GM18873 (cell line): ENCODE results near the gene MYDGF.
"Not testable (repeated sequence)": the region's sequence is repeated elsewhere in the genome, so short reads cannot be mapped to it uniquely, and the experiment has no call there.

ENCODE experiments used
- ATAC-seq: cut with Tn5 transposase; IDR thresholded peaks from one replicate; pipeline ENCODE4 v1.9.1; 2021; ENCODE audit warnings: mild to moderate bottlenecking, moderate library complexity, moderate number of reproducible peaks; ENCODE audit not compliant: unreplicated experiment, low FRiP score

Gene MYDGF

DNA sequence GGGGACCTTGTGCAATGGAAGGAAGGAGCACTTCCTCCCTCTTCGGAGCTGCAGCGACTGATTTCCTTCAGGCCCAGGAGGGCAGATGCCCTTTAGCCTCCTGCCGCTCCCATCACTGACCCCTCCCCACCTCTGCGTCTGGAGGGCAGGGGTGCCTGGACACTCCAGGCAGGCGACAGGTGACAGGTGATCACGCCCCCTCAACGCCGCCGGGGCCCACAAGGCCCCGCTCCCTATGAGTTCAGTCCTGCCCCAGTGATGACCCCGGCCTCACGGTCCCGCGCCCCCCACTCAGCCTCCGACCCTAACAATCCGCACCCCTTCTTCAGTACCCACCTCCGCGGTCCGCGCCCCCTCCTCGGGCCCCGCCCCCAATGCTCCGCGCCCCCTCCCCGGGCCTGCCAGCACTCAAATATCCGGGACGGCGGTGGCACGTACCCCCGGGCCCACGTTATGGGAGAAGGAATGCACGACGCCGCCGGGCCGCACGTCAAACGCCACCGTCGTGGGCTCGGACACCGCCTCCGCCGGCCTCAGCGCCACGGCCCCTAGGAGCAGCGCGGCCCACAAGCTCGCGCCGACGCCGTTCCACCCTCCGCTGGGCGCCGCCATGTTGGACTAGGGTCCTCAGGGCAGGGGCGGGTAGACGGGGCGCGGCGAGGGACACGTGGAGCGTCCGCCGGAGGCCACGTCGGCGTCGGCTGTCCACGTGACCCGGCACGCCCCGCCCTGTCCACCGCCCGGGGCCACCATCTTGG, at the start of gene MYDGF:
Gene MYDGF, minus strand, starts transcription at position 620 of the 758 bp plus-strand sequence. Its CDS starts 8 bp downstream, at position 612.
- ATAC-seq = peak; percentile 56

DNA sequence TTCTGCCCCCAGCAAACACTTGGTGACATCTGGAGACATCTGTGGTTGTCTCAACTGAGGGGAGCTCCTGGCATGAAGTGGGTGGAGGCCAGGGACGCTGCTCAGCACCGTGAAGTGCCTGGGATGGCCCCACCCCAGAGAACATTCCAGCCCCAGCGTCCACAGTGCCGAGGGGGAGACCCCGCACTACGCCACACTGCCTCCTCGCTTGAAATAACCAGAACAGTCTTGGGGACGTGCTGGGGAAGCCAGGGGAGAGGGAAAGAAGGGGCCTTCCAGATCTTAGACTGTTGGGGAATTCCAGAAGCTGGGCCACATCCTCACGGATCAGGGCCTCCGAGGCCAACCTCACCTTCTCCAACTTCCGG, 49.3 kb upstream of the MYDGF start:
- no peak for ATAC-seq

DNA sequence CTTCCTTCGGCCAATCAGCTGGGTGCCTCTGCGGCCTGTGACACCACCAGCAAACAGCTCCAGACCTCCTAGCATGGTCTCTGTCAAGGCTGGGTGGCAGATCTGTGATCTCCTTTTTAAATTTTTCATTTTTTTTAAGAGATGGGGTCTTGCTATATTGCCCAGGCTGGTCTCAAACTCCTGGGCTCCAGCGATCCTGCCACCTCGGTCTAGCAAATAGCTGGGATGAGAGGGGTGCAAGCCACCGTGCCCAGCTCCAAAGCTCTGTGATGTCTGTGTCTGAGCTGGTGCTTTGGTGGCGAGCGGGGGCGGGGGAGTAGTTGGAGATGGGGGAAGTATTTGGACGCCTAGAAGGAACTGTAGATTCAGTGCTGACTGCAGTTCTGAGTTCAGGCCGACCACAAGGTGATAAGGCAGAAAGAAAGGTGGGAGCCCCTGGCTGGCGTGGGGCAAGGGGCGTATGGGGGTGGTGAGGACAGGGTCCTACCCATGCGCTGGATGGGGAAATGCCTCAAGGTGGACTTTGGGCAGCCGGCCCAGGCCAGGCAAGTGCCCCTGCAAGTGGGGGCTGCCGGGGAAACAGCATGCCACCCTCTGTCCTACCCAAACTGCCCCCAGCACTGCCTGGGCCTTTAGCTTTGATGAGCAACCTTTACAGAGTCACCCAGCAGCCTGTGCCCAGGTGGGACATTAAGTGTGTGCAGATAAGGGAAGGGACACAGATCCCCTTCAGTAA, 48.0 kb upstream of the MYDGF start:
- ATAC-seq = no peak

DNA sequence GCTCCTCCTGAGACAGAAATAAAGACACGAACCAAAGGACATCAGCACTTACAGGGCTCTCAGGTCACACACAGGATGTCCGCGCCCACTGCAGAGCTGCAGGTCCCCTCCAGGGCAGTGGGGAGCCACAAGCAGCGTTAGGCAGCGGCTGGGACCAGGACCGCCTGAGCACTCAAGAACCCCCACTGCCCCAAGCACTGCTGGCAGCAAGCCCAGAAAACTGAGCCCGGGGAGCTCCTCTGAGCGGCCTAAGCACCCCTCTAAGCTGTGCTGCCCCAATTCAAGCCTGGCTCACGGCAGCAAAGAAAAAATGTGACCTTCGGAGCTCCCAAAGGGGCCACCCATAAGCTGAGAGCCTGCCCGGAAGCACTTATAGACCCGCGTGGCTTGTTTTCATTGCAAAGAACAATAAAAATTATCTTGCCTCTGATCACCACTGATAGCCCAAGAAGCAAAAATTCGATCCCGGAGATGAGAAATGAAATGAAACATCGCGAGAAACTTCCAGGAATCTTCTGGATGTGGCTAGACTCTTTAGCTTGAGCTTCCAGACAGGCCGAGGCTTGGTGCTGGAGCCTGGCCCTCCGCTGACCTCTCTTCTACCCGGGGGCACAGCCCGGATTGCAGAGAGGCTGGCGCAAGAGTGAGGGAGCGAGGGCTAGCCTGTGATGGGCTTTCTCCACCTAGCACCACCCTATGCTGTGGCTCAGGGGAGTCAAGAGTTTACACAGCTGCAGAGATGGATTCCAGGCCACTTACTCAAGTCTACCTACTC, 47.2 kb upstream of the MYDGF start:
- ATAC-seq = no peak

DNA sequence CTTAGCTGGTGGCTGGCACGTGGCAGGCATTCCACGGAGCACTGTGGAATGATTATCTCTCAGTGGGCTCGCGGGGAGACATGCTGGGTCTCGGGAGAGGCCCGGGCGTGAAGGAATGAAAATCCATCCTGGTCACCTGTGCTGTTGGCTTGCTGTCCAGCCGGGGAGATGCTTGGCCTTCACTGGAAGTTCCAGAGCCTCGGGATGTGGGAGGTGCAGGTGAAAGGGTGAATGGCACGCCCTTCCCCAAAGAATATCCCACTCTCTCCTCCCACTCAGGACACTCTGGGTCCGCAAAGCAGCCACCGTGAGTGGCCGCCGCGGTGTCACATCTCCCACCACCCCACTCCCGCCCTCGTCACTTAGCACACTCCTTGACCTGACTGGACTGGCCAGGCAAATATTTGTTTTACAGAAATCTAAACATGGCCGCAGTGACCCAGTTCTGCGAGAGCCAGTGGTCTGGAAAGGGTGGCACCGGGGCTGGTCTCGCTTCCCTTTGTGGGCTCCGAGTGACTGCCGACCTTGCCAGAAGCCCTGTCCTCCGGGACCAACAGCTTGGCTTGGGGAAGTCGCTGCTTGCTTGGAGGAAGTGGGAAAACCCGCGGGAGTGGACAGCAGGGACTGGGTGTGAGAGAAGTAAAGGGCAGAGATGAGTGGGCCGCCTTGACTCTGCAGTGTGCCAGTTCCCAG, 45.5 kb upstream of the MYDGF start:
- no peak for ATAC-seq

DNA sequence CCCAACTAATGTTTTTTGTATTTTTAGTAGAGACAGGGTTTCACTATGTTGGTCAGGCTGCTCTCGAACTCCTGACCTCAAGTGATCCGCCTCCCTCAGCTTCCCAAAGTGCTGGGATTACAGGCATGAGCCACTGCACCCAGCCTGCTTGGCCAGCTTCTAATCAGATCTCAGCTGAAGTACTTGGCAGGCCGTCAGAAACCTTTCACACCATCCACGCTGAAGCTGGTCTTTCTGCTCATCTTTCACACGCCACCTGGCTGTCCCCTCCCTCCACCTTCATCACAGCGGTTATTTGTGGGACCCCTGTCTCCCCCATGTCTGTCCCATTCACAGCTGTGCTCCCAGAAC, 45.0 kb upstream of the MYDGF start:
- ATAC-seq = not testable (repeated sequence)

DNA sequence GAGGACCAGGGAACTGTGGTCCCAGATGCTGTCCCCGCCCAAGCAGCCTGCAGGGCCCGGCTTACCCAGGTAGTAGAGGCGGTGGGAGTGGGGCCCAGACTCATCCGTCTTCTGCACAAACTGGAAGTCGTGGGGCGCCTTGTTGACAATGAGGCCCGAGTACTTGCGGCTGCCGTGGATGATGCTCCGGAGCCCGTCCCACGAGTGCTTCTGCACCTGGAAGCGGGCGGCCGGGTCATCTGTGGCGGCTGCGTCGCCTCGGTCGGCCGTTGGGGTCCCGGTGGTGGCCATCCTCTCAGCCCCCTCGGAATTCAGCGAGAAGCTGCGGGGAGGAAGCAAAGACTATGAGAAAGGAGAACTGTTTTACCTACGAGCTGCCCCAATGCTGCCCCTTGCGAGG, 43.9 kb upstream of the MYDGF start:
- no peak for ATAC-seq

DNA sequence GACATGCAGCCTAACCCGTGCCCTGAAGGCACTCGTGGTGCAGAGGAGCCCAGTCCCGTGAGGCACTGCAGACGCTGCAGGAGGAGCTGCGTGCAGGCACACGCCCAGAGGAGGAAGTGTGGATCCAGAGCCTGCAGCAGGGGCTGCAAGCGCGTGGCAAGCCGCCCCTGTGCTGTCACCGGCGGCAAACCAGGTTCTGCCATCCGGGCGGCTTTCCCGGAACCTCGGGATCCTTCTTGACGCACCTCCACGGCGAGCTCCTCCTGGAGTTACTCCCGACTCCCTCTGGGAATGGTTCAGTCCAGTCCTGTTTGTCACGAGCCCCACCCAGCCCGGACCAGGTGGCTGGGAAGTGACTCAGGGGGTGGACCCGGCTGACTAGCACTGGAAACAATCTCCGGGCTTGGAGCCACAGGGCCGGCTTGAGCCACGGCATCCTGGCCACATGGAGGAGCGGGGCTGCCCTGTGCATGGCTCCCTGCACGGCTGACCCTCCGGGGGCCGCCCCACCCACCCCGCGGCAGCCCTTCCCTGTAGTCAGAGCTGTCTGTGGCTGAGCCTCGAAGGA, 43.3 kb upstream of the MYDGF start:
- no peak for ATAC-seq

DNA sequence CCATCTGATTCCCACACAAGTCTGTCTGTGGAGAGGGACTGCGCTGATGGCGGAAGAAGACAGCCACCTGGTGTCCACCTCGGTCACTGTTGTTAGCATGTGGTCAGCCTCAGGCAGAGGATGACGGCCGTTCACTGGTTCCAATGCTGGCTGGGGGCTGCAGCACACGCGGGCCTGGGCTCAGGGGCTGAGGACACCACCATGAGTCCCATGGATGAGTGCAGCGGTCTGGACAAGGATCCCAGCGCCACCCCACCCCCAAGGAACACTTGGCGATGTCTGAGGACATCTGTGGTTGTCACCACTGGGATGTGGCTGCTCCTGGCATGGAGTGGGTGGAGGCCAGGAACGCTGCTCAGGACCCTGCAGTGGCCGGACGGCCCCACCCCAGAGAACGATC, 42.6 kb upstream of the MYDGF start:
- ATAC-seq = no peak

DNA sequence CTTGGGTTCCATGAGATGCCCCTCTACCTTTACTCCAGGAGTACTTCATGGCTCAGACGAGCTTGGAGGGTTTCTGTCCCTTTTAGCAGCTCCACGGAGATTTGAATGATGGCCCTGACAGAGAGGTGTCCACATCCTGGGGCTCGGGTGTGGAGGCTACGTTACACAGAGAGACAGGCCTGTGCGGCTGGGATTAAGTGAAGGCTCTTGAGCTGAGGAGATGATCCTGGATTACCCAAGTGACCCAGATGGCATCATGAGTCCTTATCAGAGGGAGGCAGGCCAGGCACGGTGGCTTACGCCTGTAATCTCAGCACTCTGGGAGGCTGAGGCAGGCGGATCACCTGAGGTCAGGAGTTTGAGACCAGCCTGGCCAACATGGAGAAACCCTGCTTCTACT, 41.1 kb upstream of the MYDGF start:
- ATAC-seq = no peak

DNA sequence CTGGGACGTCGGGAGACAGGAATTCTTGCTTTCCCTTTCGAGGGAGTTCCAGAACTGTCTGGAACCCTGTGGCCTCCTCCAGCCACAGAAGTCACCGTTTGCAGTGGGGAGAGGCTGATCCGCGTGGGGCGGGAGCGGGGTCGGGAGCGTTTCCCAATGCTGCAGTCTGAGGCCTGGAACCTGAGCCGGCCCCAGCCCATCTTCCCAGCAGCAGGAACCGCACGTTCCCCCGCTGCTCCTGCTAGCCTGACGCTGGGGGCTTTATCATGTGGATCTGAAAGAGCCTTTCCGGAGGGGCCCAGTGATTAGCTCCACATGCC, 40.1 kb upstream of the MYDGF start:
- ATAC-seq = no peak

DNA sequence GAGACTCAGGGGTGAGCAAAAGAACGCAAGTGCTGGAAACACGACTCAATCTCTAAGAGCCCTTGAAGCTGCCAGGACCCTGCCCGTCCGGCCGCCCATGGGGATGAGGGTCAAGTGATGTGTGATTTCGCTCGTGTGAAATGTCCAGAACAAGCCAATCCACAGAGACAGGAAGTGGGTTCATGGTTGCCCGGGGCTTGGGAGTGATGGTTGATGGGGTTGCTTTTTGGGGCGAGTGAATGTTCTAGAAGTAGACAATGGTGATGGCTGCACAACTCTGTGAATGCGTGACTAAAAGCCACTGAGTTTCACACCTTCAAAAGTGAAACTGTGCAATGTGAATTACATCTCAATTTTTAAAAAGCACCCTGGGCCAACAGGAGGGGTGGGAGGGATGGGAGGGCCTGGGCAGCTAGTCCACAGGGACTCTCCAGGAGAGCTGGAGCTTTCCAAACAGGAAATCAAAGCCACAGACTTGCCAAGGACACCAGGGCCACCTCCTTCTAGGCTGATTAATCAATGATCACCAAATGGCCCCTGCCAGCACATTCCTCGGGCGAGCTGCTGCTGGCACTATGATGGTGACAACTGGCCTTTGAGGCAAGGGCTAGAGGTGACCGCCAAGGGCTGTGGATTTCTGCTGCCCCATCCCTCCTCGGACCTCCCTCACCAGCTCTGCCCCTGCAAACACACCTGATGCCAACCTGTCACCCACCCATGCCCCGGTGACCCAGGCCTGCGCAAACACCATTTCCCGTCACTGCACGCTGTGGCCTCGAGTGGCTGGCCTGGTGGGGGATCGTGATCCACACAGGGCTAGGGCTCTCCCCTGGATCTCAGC, 39.5 kb upstream of the MYDGF start:
- no peak for ATAC-seq

DNA sequence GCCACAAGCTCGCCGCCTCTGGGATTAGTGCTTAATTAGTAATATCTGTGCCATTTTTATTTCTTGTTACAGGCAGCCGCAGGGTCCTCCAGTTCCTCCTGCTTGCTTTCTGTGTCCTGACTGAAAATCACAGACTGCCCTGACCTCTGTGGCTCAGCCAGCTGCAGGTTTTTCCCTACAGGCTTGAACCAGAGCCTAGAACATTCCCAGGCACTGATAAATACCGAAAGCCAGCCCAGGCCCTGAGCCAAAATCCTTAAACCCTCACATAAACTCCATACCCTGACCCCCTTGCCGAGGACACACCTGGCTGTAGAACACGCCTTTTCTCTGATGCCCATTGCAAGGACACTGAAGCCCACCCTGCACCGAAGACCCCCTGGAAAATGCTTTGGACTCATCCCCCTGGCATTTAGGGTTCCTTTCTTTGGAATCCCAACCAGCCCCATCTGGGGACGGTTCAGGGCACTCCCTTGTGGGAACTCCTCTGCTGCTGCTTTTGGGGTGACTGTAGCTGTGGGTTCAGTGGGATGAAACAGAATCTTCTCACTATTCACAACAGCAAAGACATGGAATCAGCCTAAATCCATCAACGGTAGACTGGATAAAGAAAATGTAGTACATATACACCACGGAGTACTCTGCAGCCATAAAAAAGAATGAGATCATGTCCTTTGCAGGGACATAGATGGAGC, 38.0 kb upstream of the MYDGF start:
- no peak for ATAC-seq

DNA sequence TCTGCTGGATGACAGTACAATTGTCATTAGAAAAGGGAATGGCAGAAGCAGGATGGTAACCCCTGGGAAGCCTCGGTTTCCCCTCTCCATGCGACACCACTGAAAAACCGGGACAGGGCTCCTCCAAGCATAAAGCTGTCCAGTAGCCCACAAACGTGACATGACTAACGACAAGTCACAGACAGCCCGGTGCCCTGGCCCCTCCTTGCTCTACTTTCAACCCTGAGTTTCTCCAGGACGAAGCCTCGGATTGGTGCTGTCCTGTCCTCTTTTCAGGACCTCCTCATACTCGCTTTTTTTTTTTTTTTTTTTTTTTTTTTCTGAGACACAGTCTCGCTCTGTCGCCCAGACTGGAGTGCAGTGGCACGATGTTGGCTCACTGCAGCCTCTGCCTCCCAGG, 37.2 kb upstream of the MYDGF start:
- ATAC-seq = no peak

DNA sequence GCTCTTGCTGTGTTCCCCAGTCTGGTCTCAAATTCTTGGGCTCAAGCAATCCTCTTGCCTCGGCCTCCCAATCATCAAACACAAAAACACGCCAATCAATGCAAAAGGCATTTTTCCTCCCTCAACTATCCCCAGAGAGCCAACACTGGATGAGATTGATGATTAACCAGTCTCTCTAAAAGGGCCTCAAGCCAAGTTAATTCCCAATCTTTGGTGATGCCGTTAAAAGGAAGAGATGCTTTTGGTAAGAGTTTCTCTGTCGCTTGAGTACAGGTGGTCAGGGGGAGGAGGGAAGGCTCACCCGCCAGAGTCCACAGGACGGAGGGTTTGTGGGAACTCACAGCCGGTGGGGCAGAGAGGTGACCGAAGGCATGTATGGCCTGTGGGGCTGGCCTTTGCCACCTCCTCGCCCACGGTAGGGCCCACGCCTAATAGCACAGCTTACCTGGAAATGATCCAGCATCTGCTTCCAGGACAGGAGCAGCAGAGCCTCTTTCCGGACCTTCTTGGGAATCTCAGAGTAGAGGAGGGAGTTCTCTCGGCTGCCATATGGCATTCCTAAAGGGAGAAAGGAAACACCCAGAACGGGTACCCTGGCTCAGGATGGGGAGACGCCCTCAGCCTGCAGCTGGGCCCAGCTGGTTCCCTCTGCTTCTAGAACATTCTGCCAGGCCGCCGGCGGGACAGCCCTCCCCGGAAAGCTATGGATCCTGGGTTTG, 35.4 kb upstream of the MYDGF start:
- ATAC-seq = no peak

DNA sequence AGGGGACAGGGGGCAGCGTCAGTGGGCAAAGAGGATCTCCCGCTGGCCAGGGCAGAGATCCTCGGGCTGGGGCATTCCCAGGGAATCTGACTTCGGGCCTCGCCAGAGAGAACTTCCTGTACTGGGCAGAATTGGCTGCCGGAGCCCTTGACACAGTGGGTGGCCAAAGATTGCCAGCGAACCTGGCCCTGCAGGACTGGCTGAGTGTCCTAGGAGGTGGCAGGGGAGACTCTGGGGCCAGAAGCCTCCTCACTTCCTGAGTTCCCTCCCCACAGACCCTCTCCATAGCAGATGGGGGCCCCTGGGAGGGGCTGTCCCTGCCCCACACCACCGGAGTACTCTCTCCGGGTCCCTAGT, 34.2 kb upstream of the MYDGF start:
- no peak for ATAC-seq

DNA sequence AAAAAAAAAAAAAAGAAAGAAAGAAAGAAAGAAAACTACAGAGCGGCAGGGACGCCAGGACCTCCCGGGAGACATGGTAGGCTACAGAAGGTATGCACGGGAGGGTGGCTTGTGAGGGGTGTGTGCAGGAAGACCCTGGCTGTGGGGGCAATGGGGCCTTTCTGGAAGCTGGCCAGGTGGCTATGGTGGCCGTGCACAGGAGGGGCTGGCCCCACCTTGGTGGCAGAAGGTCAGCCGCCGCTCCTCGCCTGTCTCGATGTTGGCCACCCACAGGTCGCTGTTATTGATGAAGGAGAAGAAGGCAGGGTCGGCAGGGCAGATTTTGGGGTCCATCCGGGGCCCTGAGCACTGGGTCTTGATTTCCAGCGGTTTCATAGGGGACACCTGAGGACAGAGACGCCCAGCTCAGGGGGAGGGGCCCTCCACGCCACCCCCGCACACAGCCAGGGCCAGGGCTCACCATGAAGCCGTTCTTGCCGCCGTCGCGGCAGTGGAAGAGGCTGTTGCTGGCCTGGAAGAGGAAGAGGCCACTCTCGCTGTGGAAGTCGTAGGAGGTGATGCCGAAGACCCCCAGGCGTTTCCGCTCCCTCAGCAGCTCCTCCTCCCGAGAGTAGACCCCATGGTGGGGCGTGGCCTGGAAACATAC, 33.7 kb upstream of the MYDGF start:
- ATAC-seq = no peak

DNA sequence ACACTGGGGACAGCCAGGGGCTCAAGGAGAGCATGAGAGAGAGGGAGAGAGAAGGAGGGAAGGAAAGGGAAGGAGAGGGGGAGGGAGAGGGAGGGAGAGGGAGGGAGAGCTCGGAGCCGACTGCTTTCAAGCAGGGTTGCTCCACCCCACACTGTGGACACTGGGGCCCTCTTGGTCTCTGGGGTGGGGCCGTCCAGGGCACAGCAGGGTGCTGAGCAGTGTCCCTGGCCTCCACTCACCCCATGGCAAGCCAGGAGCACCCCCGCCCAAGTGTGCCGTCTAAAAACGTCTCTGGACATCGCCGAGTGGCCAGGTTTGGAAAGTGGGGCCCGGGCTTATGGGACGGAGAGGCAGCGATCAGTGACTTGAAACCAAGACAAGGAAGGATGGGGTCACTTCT, 32.6 kb upstream of the MYDGF start:
- ATAC-seq = no peak
